Vagina (tissue), 2 donors: Measurements from ENCODE around the gene NBL1. TPM values are rescaled to one million over a fixed set of nuclear protein-coding genes. Genes with fewer than 3 reads are reported as not detected.
A peak's percentile ranks its signal among the peaks of the same experiment; 100 is the strongest.

Source experiments
- DNase-seq, 2 donors: peaks; one replicate each; pipeline ENCODE4 v3.0.0-alpha.2; 2017; ENCODE audit errors: extremely low spot score in 2 of 2
- H3K27ac ChIP-seq: fragments of 200-600 bp; sonication (generic); one replicate; pipeline ENCODE4 v1.5.1; 2019
- H3K27me3 ChIP-seq: fragments of 200-600 bp; sonication (generic); one replicate; pipeline ENCODE4 v1.5.1; 2019
- H3K36me3 ChIP-seq, 2 donors: fragments of 200-600 bp; sonication (generic); one replicate each; pipeline ENCODE4 v1.5.1; 2017 to 2019
- H3K4me1 ChIP-seq: fragments of 200-600 bp; sonication (generic); one replicate; pipeline ENCODE4 v1.5.1; 2019
- H3K4me3 ChIP-seq, 2 donors: fragments of 200-600 bp; sonication (generic); 1 replicate in 1 of 2; 2 replicates in 1 of 2; pipeline ENCODE4 v1.5.1; 2016 to 2019
- H3K9me3 ChIP-seq: fragments of 200-600 bp; sonication (generic); one replicate; pipeline ENCODE4 v1.5.1; 2019
- CTCF ChIP-seq, 3 experiments: fragments of 450-650 bp in 2 of 3; fragments of 200-600 bp in 1 of 3; sonication (generic) in 1 of 3; IDR thresholded peaks; one replicate each; pipeline ENCODE4 v1.5.1; 2017 to 2019; ENCODE audit warnings: antibody characterized with exemption in 3 of 3, mild to moderate bottlenecking in 2 of 3, moderate library complexity in 2 of 3
- POLR2A ChIP-seq, 2 donors: fragments of 450-650 bp; IDR thresholded peaks; one replicate each; pipeline ENCODE4 v1.6.1; 2017; ENCODE audit warnings: antibody characterized with exemption in 2 of 2, mild to moderate bottlenecking in 2 of 2, moderate library complexity in 2 of 2
- POLR2AphosphoS5 ChIP-seq, 2 donors: sonication (generic); formaldehyde crosslinking; IDR thresholded peaks; one replicate each; pipeline ENCODE4 v1.9.0; 2017; ENCODE audit warnings: antibody characterized with exemption in 2 of 2, mild to moderate bottlenecking in 2 of 2, low read depth in 1 of 2; ENCODE audit not compliant: insufficient read depth in 1 of 2
- intact Hi-C: fragments of 100-400 bp; cut with DNase I; formaldehyde crosslinking; loops from one replicate; pipeline ENCODE4 v1.15.1; 2023
- total RNA-seq: library from RNA; depleted of rRNA; stranded (reverse); fragments of >200 nt; gene quantifications from one replicate; pipeline ENCODE4 v1.2.3, GENCODE V29; 2016

The NBL1 gene
- total RNA-seq, 1 donor from 2014 or later, result 148 TPM

DNA sequence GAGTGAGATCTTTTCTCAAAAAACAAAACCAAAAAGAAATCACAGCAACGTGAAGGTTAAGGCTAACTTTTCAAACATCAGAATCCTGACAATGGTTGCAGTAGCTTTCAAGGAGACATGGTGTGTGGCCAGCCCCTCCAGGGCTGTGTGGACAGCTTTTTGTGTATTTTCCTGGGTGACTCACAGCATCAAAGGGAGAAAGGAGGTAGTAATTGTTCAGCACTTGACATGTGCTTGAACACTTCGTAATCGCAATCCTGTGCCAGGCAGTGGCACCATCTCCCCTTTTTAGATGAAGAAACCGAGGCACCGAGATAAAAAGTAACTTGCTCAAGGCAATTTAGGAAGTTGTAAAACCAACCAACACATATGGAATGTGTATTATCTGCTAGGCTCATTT, 10.3 kb downstream of the NBL1 start:
- H3K36me3 ChIP-seq, result peaks cover 0 to 40% of the 10 kb centered on the region in 2 donors
- H3K4me1 ChIP-seq, result peaks cover 73% of the 10 kb centered on the region
- intact Hi-C loops, result loop anchor here (5.0 to 10.0 kb wide), 3 partner anchors 312 to 440 kb away; partner anchors contain the start of gene UBR4
- H3K9me3 ChIP-seq, result no peaks in the 10 kb centered on the region
- H3K27me3 ChIP-seq, result no peaks in the 10 kb centered on the region
- DNase-seq, result no peak
- TF ChIP-seq POLR2AphosphoS5 (IDR thresholded peaks at IDR 0.05; ENCODE audit: insufficient read depth in 1 of 2, low read depth in 1 of 2), result no peak
- no peak for TF ChIP-seq CTCF (IDR thresholded peaks at IDR 0.05)
- no peak for TF ChIP-seq POLR2A (IDR thresholded peaks at IDR 0.05)
- H3K4me3 ChIP-seq, result no peak overlapping the region
- peak overlapping the region; percentile 69 for H3K27ac ChIP-seq

DNA sequence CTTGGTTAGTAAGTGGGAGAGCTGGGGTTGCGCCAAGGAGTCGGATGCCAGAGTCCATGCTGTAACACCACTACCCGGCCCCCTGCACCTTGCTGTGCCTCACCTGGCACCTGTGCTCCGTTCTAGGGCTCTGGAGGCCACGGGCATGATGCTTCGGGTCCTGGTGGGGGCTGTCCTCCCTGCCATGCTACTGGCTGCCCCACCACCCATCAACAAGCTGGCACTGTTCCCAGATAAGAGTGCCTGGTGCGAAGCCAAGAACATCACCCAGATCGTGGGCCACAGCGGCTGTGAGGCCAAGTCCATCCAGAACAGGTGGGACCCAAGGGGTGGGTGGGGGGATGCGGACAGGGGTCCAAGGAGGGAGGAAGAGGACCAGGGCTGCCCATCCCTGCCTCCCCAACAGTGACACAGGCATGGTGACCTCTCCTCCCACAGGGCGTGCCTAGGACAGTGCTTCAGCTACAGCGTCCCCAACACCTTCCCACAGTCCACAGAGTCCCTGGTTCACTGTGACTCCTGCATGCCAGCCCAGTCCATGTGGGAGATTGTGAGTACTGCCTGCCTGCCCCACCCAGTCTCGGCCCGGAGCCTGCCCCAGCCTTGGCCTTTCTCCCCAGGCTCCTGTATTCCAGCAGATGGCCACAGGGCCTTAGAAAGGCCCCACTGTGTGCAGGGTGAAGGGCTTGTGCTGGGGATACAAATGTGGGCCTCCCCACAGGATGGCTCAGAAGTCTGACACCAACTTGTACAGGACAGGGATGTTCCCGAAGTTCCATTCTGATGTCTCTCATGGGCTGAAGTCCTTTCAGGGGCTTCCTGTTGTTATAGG, 11.0 kb downstream of the NBL1 start:
- peaks cover 66% of the 10 kb centered on the region for H3K4me1 ChIP-seq
- intact Hi-C loops, result loop anchor here (5.0 to 10.0 kb wide), 3 partner anchors 313 to 440 kb away; partner anchors contain the start of gene UBR4

GRCh38 chr1:19655718-19656080, 11.6 kb downstream of the NBL1 start:
- no peaks in the 10 kb centered on the region for H3K27me3 ChIP-seq
- TF ChIP-seq POLR2A (IDR thresholded peaks at IDR 0.05) (no peak), CTCF (IDR thresholded peaks at IDR 0.05) (no peak), POLR2AphosphoS5 (IDR thresholded peaks at IDR 0.05; ENCODE audit: insufficient read depth in 1 of 2, low read depth in 1 of 2) (no peak)
- H3K4me1 ChIP-seq, result peaks cover 60% of the 10 kb centered on the region
- no peaks in the 10 kb centered on the region for H3K9me3 ChIP-seq
- H3K27ac ChIP-seq, result peak overlapping the region; percentile 69
- peaks cover 0 to 40% of the 10 kb centered on the region in 2 donors for H3K36me3 ChIP-seq
- H3K4me3 ChIP-seq, result no peak overlapping the region
- no peak for DNase-seq
- intact Hi-C loops, result loop anchor here (10.0 kb wide), 1 partner anchor 441 kb away; the partner anchor contains the start of gene UBR4

More for the DNA sequence above, 11.0 kb downstream of the NBL1 start:
- peak overlapping the region; percentile 69 for H3K27ac ChIP-seq
- peaks cover 0 to 40% of the 10 kb centered on the region in 2 donors for H3K36me3 ChIP-seq
- no peak for DNase-seq
- no peak overlapping the region for H3K4me3 ChIP-seq
- no peak for TF ChIP-seq POLR2A (IDR thresholded peaks at IDR 0.05)
- TF ChIP-seq CTCF (IDR thresholded peaks at IDR 0.05), result no peak
- no peak for TF ChIP-seq POLR2AphosphoS5 (IDR thresholded peaks at IDR 0.05; ENCODE audit: insufficient read depth in 1 of 2, low read depth in 1 of 2)
- no peaks in the 10 kb centered on the region for H3K9me3 ChIP-seq
- no peaks in the 10 kb centered on the region for H3K27me3 ChIP-seq

DNA sequence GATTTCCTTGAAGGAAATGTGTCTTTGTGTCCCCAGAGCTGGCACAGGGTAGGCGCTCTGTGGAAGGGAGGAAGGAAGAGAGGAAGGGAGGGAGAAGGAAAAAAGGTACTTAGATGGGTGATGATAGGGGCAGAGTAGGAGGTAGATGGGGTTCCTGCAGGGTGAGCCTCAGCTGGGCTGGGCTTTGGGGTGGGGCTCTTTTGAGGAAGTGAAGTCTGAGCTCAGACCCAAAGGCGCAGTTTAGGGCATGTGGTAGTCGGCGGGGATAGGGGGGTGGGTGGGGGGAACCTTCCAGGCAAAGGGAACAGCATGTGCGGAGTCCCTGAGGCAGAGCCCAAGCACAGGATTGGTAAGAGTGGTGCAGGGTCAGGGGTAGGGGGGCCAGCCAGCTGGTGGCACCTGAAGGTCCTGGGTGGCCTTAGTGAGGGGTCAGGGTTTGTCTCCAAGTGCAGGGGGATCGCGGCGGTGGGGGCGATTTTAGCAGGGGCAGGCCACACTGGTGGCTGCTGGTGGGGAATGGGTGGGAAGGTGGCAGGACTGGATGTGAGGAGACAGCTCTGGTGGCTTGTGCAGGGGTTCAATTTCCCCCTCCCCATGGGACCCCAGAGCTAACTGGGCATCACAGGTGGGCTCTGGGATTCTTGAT, 12.1 kb downstream of the NBL1 start:
- Histone ChIP-seq H3K4me3 (no peak overlapping the region), H3K4me1 (peaks cover 54% of the 10 kb centered on the region), H3K36me3 (peaks cover 0 to 40% of the 10 kb centered on the region in 2 donors), H3K27ac (peak overlapping the region; percentile 69), H3K9me3 (no peaks in the 10 kb centered on the region), H3K27me3 (no peaks in the 10 kb centered on the region)
- no peak for TF ChIP-seq POLR2AphosphoS5 (IDR thresholded peaks at IDR 0.05; ENCODE audit: insufficient read depth in 1 of 2, low read depth in 1 of 2)
- no peak for TF ChIP-seq POLR2A (IDR thresholded peaks at IDR 0.05)
- TF ChIP-seq CTCF (IDR thresholded peaks at IDR 0.05), result no peak
- intact Hi-C loops, result loop anchor here (10.0 kb wide), 1 partner anchor 441 kb away; the partner anchor contains the start of gene UBR4
- DNase-seq, result no peak
